H1 (cell line): ENCODE measurements around the gene FBXW8. TPM values are rescaled to one million over a fixed set of nuclear protein-coding genes. Genes with fewer than 3 reads are reported as not detected.

Experiments
- CTCF ChIA-PET: fragments of 300-600 bp; sonication (Branson Sonifier 250); formaldehyde crosslinking; loops from one replicate; lab custom pipeline; 2021; ENCODE audit not compliant: partially characterized antibody; lab: Charles Lee
- POLR2A ChIA-PET: fragments of 300-600 bp; sonication (Branson Sonifier 250); formaldehyde crosslinking; loops from one replicate; lab custom pipeline; 2021; ENCODE audit warnings: inconsistent platforms; ENCODE audit not compliant: partially characterized antibody; lab: Charles Lee
- DNase-seq, 2 experiments: peaks; one replicate each; pipeline versions ENCODE4 v3.0.0 to v3.0.0-alpha.2; 2010 to 2022; ENCODE audit warnings: low spot score in 2 of 2, low read depth in 1 of 2, mixed read lengths in 1 of 2
- FAIRE-seq: peaks from 2 replicates; lab custom pipeline; 2011; peaks lifted over from hg19 to GRCh38; lab: Jason Lieb, UNC
- H2AFZ ChIP-seq: 2 replicates; pipeline ENCODE4 v1.8.1; 2012; ENCODE audit warnings: low read length, inconsistent platforms
- H2AK5ac ChIP-seq: 2 replicates; pipeline ENCODE4 v1.6.1; 2013; ENCODE audit warnings: low read depth, low read length
- H2BK120ac ChIP-seq: replicated peaks from 2 replicates; pipeline ENCODE3; 2013; ENCODE audit warnings: low read depth, low read length, inconsistent platforms
- H2BK12ac ChIP-seq: 2 replicates; pipeline ENCODE4 v1.6.1; 2013; ENCODE audit warnings: low read depth, low read length
- H2BK15ac ChIP-seq: 2 replicates; pipeline ENCODE4 v1.6.1; 2013; ENCODE audit warnings: low read length
- H2BK20ac ChIP-seq: 2 replicates; pipeline ENCODE4 v1.6.1; 2013; ENCODE audit warnings: low read length
- H2BK5ac ChIP-seq: 2 replicates; pipeline ENCODE4 v1.6.1; 2013; ENCODE audit warnings: low read depth, low read length
- H3K14ac ChIP-seq: 2 replicates; pipeline ENCODE4 v1.6.1; 2013; ENCODE audit warnings: inconsistent platforms; ENCODE audit not compliant: insufficient read length
- H3K18ac ChIP-seq: 2 replicates; pipeline ENCODE4 v1.6.1; 2013; ENCODE audit warnings: low read length; ENCODE audit errors: extremely low read depth
- H3K23ac ChIP-seq: 2 replicates; pipeline ENCODE4 v1.6.1; 2013; ENCODE audit warnings: inconsistent platforms; ENCODE audit not compliant: insufficient read length
- H3K23me2 ChIP-seq: 2 replicates; pipeline ENCODE4 v1.6.1; 2013; ENCODE audit warnings: low read depth, low read length
- H3K27ac ChIP-seq: 2 replicates; pipeline ENCODE4 v1.6.1; 2011; ENCODE audit warnings: low read depth, low read length, inconsistent platforms
- H3K27me3 ChIP-seq, 4 experiments: replicated peaks in 1 of 4; 1 replicate in 1 of 4; 2 replicates in 3 of 4; pipeline versions ENCODE4 v1.6.1 to v1.8.1; 2011 to 2013; ENCODE audit warnings: low read length in 3 of 4, mild to moderate bottlenecking in 3 of 4, inconsistent platforms in 2 of 4, mixed read lengths in 2 of 4, moderate library complexity in 1 of 4; ENCODE audit not compliant: control insufficient read depth in 3 of 4, insufficient read depth in 3 of 4; ENCODE audit errors: extremely low read depth in 1 of 4
- H3K36me3 ChIP-seq, 4 experiments: 2 replicates each; pipeline versions ENCODE4 v1.6.1 to v1.8.1; 2011 to 2013; ENCODE audit warnings: mild to moderate bottlenecking in 4 of 4, low read length in 3 of 4, moderate library complexity in 2 of 4, control low read depth in 1 of 4, inconsistent platforms in 1 of 4; ENCODE audit not compliant: insufficient read depth in 4 of 4, control insufficient read depth in 2 of 4
- H3K4ac ChIP-seq: replicated peaks from 2 replicates; pipeline ENCODE3; 2013; ENCODE audit warnings: low read length, low read depth, mixed read lengths, inconsistent platforms; ENCODE audit not compliant: insufficient read length
- H3K4me1 ChIP-seq, 4 experiments: replicated peaks in 1 of 4; 1 replicate in 1 of 4; 2 replicates in 3 of 4; pipeline versions ENCODE4 v1.6.1 to v1.8.1; 2011 to 2013; ENCODE audit warnings: low read length in 3 of 4, inconsistent platforms in 2 of 4, mixed read lengths in 1 of 4; ENCODE audit not compliant: insufficient read depth in 4 of 4, control insufficient read depth in 3 of 4
- H3K4me2 ChIP-seq, 2 experiments: 2 replicates each; pipeline versions ENCODE4 v1.6.1 to v1.8.1; 2011 to 2013; ENCODE audit warnings: low read depth in 2 of 2, low read length in 2 of 2, control low read depth in 1 of 2, inconsistent platforms in 1 of 2, mild to moderate bottlenecking in 1 of 2; ENCODE audit not compliant: insufficient read depth in 1 of 2
- H3K4me3 ChIP-seq, 4 experiments: fragments of 200-600, 300-600 bp in 1 of 4; sonication (generic), shearing (Covaris generic), sonication (Bioruptor Twin) in 1 of 4; 2 replicates each; pipeline versions ENCODE4 v1.5.1 to v1.8.1; 2011 to 2016; ENCODE audit warnings: low read length in 4 of 4, low read depth in 3 of 4, control low read depth in 2 of 4, inconsistent platforms in 2 of 4, mild to moderate bottlenecking in 2 of 4, mixed read lengths in 1 of 4, moderate library complexity in 1 of 4; ENCODE audit not compliant: insufficient read depth in 2 of 4; ENCODE audit errors: extremely low read depth in 1 of 4
- H3K56ac ChIP-seq: replicated peaks from 2 replicates; pipeline ENCODE3; 2013; ENCODE audit warnings: low read depth, mild to moderate bottlenecking, mixed read lengths, low read length, inconsistent platforms; ENCODE audit not compliant: insufficient read length
- H3K79me1 ChIP-seq: 2 replicates; pipeline ENCODE4 v1.6.1; 2013; ENCODE audit warnings: low read depth, low read length, control low read depth
- H3K79me2 ChIP-seq, 2 experiments: 2 replicates each; pipeline versions ENCODE4 v1.6.1 to v1.8.1; 2012 to 2013; ENCODE audit warnings: low read length in 2 of 2, mild to moderate bottlenecking in 2 of 2, inconsistent platforms in 1 of 2; ENCODE audit not compliant: insufficient read depth in 2 of 2, control insufficient read depth in 1 of 2
- H3K9ac ChIP-seq, 4 experiments: replicated peaks in 1 of 4; 1 replicate in 1 of 4; 2 replicates in 3 of 4; pipeline versions ENCODE4 v1.6.1 to v1.8.1; 2011 to 2013; ENCODE audit warnings: low read depth in 3 of 4, low read length in 3 of 4, control low read depth in 2 of 4, mild to moderate bottlenecking in 2 of 4, moderate library complexity in 2 of 4, inconsistent platforms in 1 of 4; ENCODE audit errors: extremely low read depth in 1 of 4
- H3K9me3 ChIP-seq, 2 experiments: 2 replicates each; pipeline versions ENCODE4 v1.6.1 to v1.8.1; 2012 to 2013; ENCODE audit warnings: mild to moderate bottlenecking in 2 of 2, moderate library complexity in 2 of 2, control low read depth in 1 of 2, inconsistent platforms in 1 of 2, low read depth in 1 of 2, low read length in 1 of 2, mixed read lengths in 1 of 2; ENCODE audit not compliant: insufficient read depth in 2 of 2
- H4K20me1 ChIP-seq, 2 experiments: replicated peaks in 1 of 2; 2 replicates each; pipeline versions ENCODE3 to v1.8.1; 2011 to 2013; ENCODE audit warnings: inconsistent platforms in 2 of 2, low read length in 2 of 2, mild to moderate bottlenecking in 1 of 2; ENCODE audit not compliant: insufficient read depth in 2 of 2, control insufficient read depth in 1 of 2
- H4K5ac ChIP-seq: 2 replicates; pipeline ENCODE4 v1.6.1; 2013; ENCODE audit warnings: low read length, low read depth, mixed read lengths, inconsistent platforms; ENCODE audit not compliant: insufficient read length
- H4K8ac ChIP-seq: 2 replicates; pipeline ENCODE4 v1.8.0; 2013; ENCODE audit warnings: mild to moderate bottlenecking, moderate library complexity, low read length, inconsistent platforms; ENCODE audit not compliant: insufficient read depth; ENCODE audit errors: extremely low read depth
- H4K91ac ChIP-seq: replicated peaks from 2 replicates; pipeline ENCODE3; 2013; ENCODE audit warnings: low read length, mixed read lengths, inconsistent platforms; ENCODE audit not compliant: insufficient read length
- BRCA1 ChIP-seq: IDR thresholded peaks from 2 replicates; pipeline ENCODE4 v1.6.1; 2012; ENCODE audit warnings: low read depth, low read length, improper control_type of control experiment
- CBX8 ChIP-seq: fragments of 300-800, 300-1000 bp; sonication (generic); IDR thresholded peaks from 2 replicates; pipeline ENCODE4 v1.7.1; 2016; ENCODE audit warnings: low read depth, low read length, borderline replicate concordance
- EP300 ChIP-seq, 2 experiments: IDR thresholded peaks; 1 replicate in 1 of 2; 2 replicates in 1 of 2; pipeline ENCODE4 v1.6.1; 2011 to 2012; ENCODE audit warnings: low read depth in 2 of 2, low read length in 2 of 2, mild to moderate bottlenecking in 2 of 2, borderline replicate concordance in 1 of 2, inconsistent platforms in 1 of 2, moderate library complexity in 1 of 2
- NRF1 ChIP-seq: IDR thresholded peaks from 2 replicates; pipeline ENCODE4 v1.6.1; 2011; ENCODE audit warnings: mild to moderate bottlenecking, low read depth, low read length, improper control_type of control experiment
- PHF8 ChIP-seq: fragments of 200-600 bp; sonication (generic); conservative IDR thresholded peaks from 2 replicates; pipeline ENCODE4 v1.7.1; 2012; ENCODE audit warnings: low read depth, mild to moderate bottlenecking, inconsistent platforms, low read length, moderate library complexity
- SAP30 ChIP-seq: fragments of 300-600 bp; sonication (generic); IDR thresholded peaks from 2 replicates; pipeline ENCODE4 v1.7.1; 2012; ENCODE audit warnings: low read length, moderate library complexity, mild to moderate bottlenecking, inconsistent platforms; ENCODE audit not compliant: insufficient read depth, insufficient replicate concordance
- SP1 ChIP-seq: IDR thresholded peaks from 2 replicates; pipeline ENCODE4 v1.6.1; 2011; ENCODE audit warnings: low read depth, low read length
- ZNF274 ChIP-seq: IDR thresholded peaks from 2 replicates; pipeline ENCODE4 v1.7.0; 2012; ENCODE audit warnings: low read length, borderline replicate concordance; ENCODE audit errors: extremely low read depth
- WGBS, 2 experiments: shearing (Covaris generic) in 1 of 2; methylation state at CpG; one replicate each; pipeline versions ENCODE4 v1.1.6 to v1.1.7; 2013 to 2015; ENCODE audit warnings: low lambda C conversion rate in 2 of 2, mixed read lengths in 2 of 2, inconsistent platforms in 1 of 2, low coverage in 1 of 2, missing lambda C conversion rate in 1 of 2; ENCODE audit not compliant: insufficient replicate concordance in 2 of 2, insufficient coverage in 1 of 2, insufficient read length in 1 of 2; ENCODE audit errors: extremely low coverage in 1 of 2, missing lambda C conversion rate in 1 of 2; 5-methylcytosine and 5-hydroxymethylcytosine counted together
- long read RNA-seq, 2 experiments: library from RNA in 1 of 2; library from capped mRNA in 1 of 2; stranded (forward); transcript quantifications; one replicate each; pipeline ENCODE4 v2.0.0, GENCODE V29; 2021; ENCODE audit warnings: inconsistent platforms in 1 of 2
- polyA minus RNA-seq, 3 experiments: library from RNA; depleted of rRNA, polyadenylated mRNA; stranded (reverse); fragments of >200 nt; gene quantifications; 1 replicate in 2 of 3; 2 replicates in 1 of 3; pipeline ENCODE4 v1.2.3, GENCODE V29; 2011
- polyA plus RNA-seq, 7 experiments: library from polyadenylated mRNA; depleted of rRNA in 3 of 7; stranded (reverse) in 5 of 7; unstranded in 2 of 7; fragments of >200 nt in 5 of 7; fragments of 200-250 nt in 2 of 7; gene quantifications; 1 replicate in 5 of 7; 2 replicates in 1 of 7; 4 replicates in 1 of 7; pipeline versions ENCODE4 v1.2.1 to v1.2.3, GENCODE V29; 2011 to 2013; ENCODE audit warnings: missing spikeins in 2 of 7, mixed read lengths in 2 of 7
- total RNA-seq: library from RNA; stranded (reverse); fragmentation: NEBNext Ultra II Directional; extraction: Animal tissue kit (Norgen Biotek cat#: 25700); gene quantifications from 2 replicates; pipeline ENCODE4 v1.2.1, GENCODE V29; 2021

Gene FBXW8
- total RNA-seq (15.9 and 16.0 TPM in 2 replicates), polyA plus RNA-seq (2011; rRNA removed) (15.8 and 17.9 TPM in 2 replicates), polyA minus RNA-seq (2011; rRNA and poly(A)+ RNA removed) (29.7 and 29.9 TPM in 2 replicates)
- 13.1 TPM for polyA plus RNA-seq (2011; cell fraction: cytosol; rRNA removed)
- polyA plus RNA-seq (2011; cell fraction: nucleus; rRNA removed): 30.0 TPM
- polyA plus RNA-seq (2012, experiment 1 of 2): 11.6 to 16.3 TPM (median 12.9 TPM) in 4 replicates
- 3.5 TPM for polyA plus RNA-seq (2012, experiment 2 of 2)
- 11.7 TPM for polyA plus RNA-seq (2013, experiment 1 of 2)
- polyA plus RNA-seq (2013, experiment 2 of 2): 10.7 TPM
- 10.3 TPM for polyA minus RNA-seq (2011; cell fraction: cytosol; rRNA and poly(A)+ RNA removed)
- 35.6 TPM for polyA minus RNA-seq (2011; cell fraction: nucleus; rRNA and poly(A)+ RNA removed)
- long read RNA-seq, experiment 1, full-length matches to known transcripts: 5 of 12 reads
- long read RNA-seq, experiment 1, partial matches to known transcripts: 5 of 12 reads
- long read RNA-seq, experiment 1, other reads (novel, unspliced or antisense): 2 of 12 reads
- long read RNA-seq, experiment 2: 0 reads

GRCh38 chr12:116910645-116911451, at the start of gene FBXW8:
FBXW8 (plus strand) TSS chr12:116910950; CDS start chr12:116911038, 88 bp downstream.
- Histone ChIP-seq H3K79me1 (peaks cover 4% of the 10 kb centered on the region; the same call in 1 of the 2 replicates), H4K8ac (peak within 1 kb of the TSS; percentile 91), H3K4ac (peak within 1 kb of the TSS; percentile 95), H4K5ac (peak within 1 kb of the TSS; percentile 45), H3K4me2 (peak within 1 kb of the TSS; percentile 57 to 70), H4K20me1 (peaks cover 0 to 3% of the 10 kb centered on the region in 2 experiments), H3K14ac (no peak within 1 kb of the TSS), H3K36me3 (peaks cover 0 to 3% (median 1%) of the 10 kb centered on the region in 4 experiments; a peak in 2 of 8 replicates), H2BK12ac (no peak within 1 kb of the TSS), H3K9ac (peak within 1 kb of the TSS; percentile 47 to 85 (median 70); a peak in 6 of 7 replicates), H3K4me3 (peak within 1 kb of the TSS; percentile 55 to 65 (median 63)), H3K27ac (peak within 1 kb of the TSS; percentile 39; the same call in 1 of the 2 replicates), H2AFZ (peak within 1 kb of the TSS; percentile 61; the same call in 1 of the 2 replicates), H3K56ac (peak within 1 kb of the TSS; percentile 46), H2BK5ac (0 out of 2 replicates have a peak within 1 kb of the TSS, but pooled peaks have one; percentile 18), H3K9me3 (no peaks in the 10 kb centered on the region), H3K4me1 (no peaks in the 10 kb centered on the region; a peak in 1 of 7 replicates), H2BK20ac (no peak within 1 kb of the TSS), H3K23ac (no peak within 1 kb of the TSS), H2AK5ac (no peak within 1 kb of the TSS), H4K91ac (no peak within 1 kb of the TSS), H3K27me3 (no peaks in the 10 kb centered on the region), H2BK120ac (no peak within 1 kb of the TSS), H3K23me2 (no peaks in the 10 kb centered on the region), H3K79me2 (peaks cover 0 to 13% of the 10 kb centered on the region in 2 experiments; a peak in 1 of 4 replicates), H3K18ac (peak within 1 kb of the TSS; percentile 40; the same call in 1 of the 2 replicates), H2BK15ac (no peak within 1 kb of the TSS)
- POLR2A ChIA-PET: interaction anchor here (0.6 to 1.5 kb wide), 13 partner anchors 9 to 209 kb away, joined by 3 to 17 read pairs (median 4); partner anchors contain the start of genes HRK and TESC
- WGBS, 2 experiments: 2% methylated on average over 54 of the region's 82 CpGs; no CpG with 5 or more reads in 1 of the 2 experiments
- DNase-seq (peak in 1 of 2 experiments; percentile 87), FAIRE-seq (no peak)
- CTCF ChIA-PET: interaction anchor here (1.0 kb wide), 1 partner anchor 205 kb away, joined by 3 read pairs; no protein-coding TSS in a partner anchor
- no peak for TF ChIP-seq ZNF274
- no peak for TF ChIP-seq SP1
- peak; percentile 90 for TF ChIP-seq PHF8
- TF ChIP-seq BRCA1: no peak; the same call in 1 of the 2 replicates
- TF ChIP-seq SAP30: no peak
- no peak for TF ChIP-seq EP300 (IDR thresholded peaks at IDR 0.05; ENCODE audit: borderline replicate concordance in 1 of 2, low read depth in 2 of 2, low read length in 2 of 2)
- TF ChIP-seq NRF1: no peak
- no peak for TF ChIP-seq CBX8
